Middle frontal gyrus (tissue), 1 donor: ENCODE data around the gene ANKRD31.
"Not testable (repeated sequence)": the region's sequence is repeated elsewhere in the genome, so short reads cannot be mapped to it uniquely, and the experiment has no call there.

ENCODE experiments used
- DNase-seq: peaks from one replicate; pipeline ENCODE4 v3.0.0-alpha.2; 2015; ENCODE audit warnings: low spot score; ENCODE audit errors: extremely low spot score

ANKRD31 gene

GRCh38 chr5:75142566-75143136, 94.0 kb downstream of the ANKRD31 start:
- DNase-seq: no peak

- DNase-seq: no peak
These were observed 96.4 kb downstream of the ANKRD31 start for GRCh38 chr5:75140277-75140676.

- DNase-seq: no peak
These were observed 98.0 kb downstream of the ANKRD31 start for GRCh38 chr5:75138689-75139088.

GRCh38 chr5:75130818-75131349, 105.8 kb downstream of the ANKRD31 start:
- no peak for DNase-seq

GRCh38 chr5:75116856-75117255, 119.8 kb downstream of the ANKRD31 start:
- DNase-seq: no peak

GRCh38 chr5:75114311-75114710, 122.4 kb downstream of the ANKRD31 start:
- not testable (repeated sequence) for DNase-seq

- no peak for DNase-seq
These were observed 123.1 kb downstream of the ANKRD31 start for GRCh38 chr5:75113354-75114113.

- DNase-seq: no peak
These were observed 127.6 kb downstream of the ANKRD31 start for GRCh38 chr5:75108931-75109596.

GRCh38 chr5:75108515-75108914, 128.2 kb downstream of the ANKRD31 start:
- no peak for DNase-seq

GRCh38 chr5:75095956-75096355, 140.7 kb downstream of the ANKRD31 start:
- not testable (repeated sequence) for DNase-seq

GRCh38 chr5:75091597-75091996, 145.1 kb downstream of the ANKRD31 start:
- DNase-seq: no peak

- DNase-seq: no peak
These were observed 147.0 kb downstream of the ANKRD31 start for GRCh38 chr5:75089662-75090061.

GRCh38 chr5:75089137-75089536, 147.5 kb downstream of the ANKRD31 start:
- DNase-seq: no peak

- DNase-seq: no peak
These were observed 148.0 kb downstream of the ANKRD31 start for GRCh38 chr5:75088648-75089047.

- no peak for DNase-seq
These were observed 155.2 kb downstream of the ANKRD31 start for GRCh38 chr5:75081510-75081909.

- not testable (repeated sequence) for DNase-seq
These were observed 157.3 kb downstream of the ANKRD31 start for GRCh38 chr5:75079346-75079745.

- no peak for DNase-seq
These were observed 158.7 kb downstream of the ANKRD31 start for GRCh38 chr5:75078027-75078426.

GRCh38 chr5:75072061-75072460, 164.6 kb downstream of the ANKRD31 start:
- DNase-seq: no peak

- no peak for DNase-seq
These were observed 165.6 kb downstream of the ANKRD31 start for GRCh38 chr5:75071100-75071499.

GRCh38 chr5:75067434-75067833, 169.2 kb downstream of the ANKRD31 start:
- no peak for DNase-seq

GRCh38 chr5:75062925-75063531, 173.7 kb downstream of the ANKRD31 start:
- DNase-seq: no peak
